OCI-LY1 (cell line): Measurements from ENCODE around the gene TRAPPC3.

Experiments used
- H2AFZ ChIP-seq: fragments of 200-600 bp; sonication (generic), shearing (Covaris generic); 2 replicates; pipeline ENCODE4 v1.6.0; 2014; ENCODE audit warnings: antibody characterized with exemption, mild to moderate bottlenecking, low read length
- H3F3A ChIP-seq: fragments of 200-600 bp; sonication (generic), shearing (Covaris generic); 2 replicates; pipeline ENCODE4 v1.6.0; 2014; ENCODE audit warnings: mild to moderate bottlenecking, antibody characterized with exemption, low read length, moderate library complexity; ENCODE audit not compliant: insufficient read depth
- H3K27ac ChIP-seq: fragments of 200-600 bp; sonication (generic); 2 replicates; pipeline ENCODE4 v1.5.1; 2014; ENCODE audit warnings: low read length, mixed run types, mild to moderate bottlenecking, low read depth; ENCODE audit not compliant: poor library complexity, severe bottlenecking
- H3K27me3 ChIP-seq: fragments of 200-600 bp; sonication (generic); 2 replicates; pipeline ENCODE4 v1.6.0; 2014; ENCODE audit warnings: antibody characterized with exemption, mild to moderate bottlenecking, low read length, moderate library complexity; ENCODE audit not compliant: insufficient read depth
- H3K36me3 ChIP-seq: fragments of 200-600 bp; sonication (generic); 2 replicates; pipeline ENCODE4 v1.6.1; 2014; ENCODE audit warnings: mild to moderate bottlenecking, antibody characterized with exemption, low read length, moderate library complexity, mixed read lengths; ENCODE audit not compliant: insufficient read depth
- H3K4me1 ChIP-seq: fragments of 200-600 bp; sonication (generic); 2 replicates; pipeline ENCODE4 v1.5.1; 2014; ENCODE audit warnings: mild to moderate bottlenecking, low read length, moderate library complexity; ENCODE audit not compliant: insufficient read depth, severe bottlenecking
- H3K4me2 ChIP-seq: fragments of 200-600 bp; sonication (generic), shearing (Covaris generic); 2 replicates; pipeline ENCODE4 v1.6.1; 2014; ENCODE audit warnings: low read length
- H3K4me3 ChIP-seq: fragments of 200-600 bp; sonication (generic); 2 replicates; pipeline ENCODE4 v1.5.1; 2014; ENCODE audit warnings: low read length, low read depth, mild to moderate bottlenecking, mixed read lengths; ENCODE audit not compliant: poor library complexity, severe bottlenecking
- H3K79me2 ChIP-seq: fragments of 200-600 bp; shearing (Covaris generic); 2 replicates; pipeline ENCODE4 v1.6.1; 2016; ENCODE audit warnings: mixed run types, low read length, mixed read lengths; ENCODE audit not compliant: insufficient read depth
- H3K9ac ChIP-seq: fragments of 200-600 bp; sonication (generic), shearing (Covaris generic); 2 replicates; pipeline ENCODE4 v1.6.1; 2014; ENCODE audit warnings: mild to moderate bottlenecking, low read length, mixed read lengths
- H3K9me2 ChIP-seq: fragments of 200-600 bp; sonication (generic), shearing (Covaris generic); 2 replicates; pipeline ENCODE4 v1.6.1; 2014; ENCODE audit warnings: low read depth, mild to moderate bottlenecking, low read length, mixed read lengths
- H3K9me3 ChIP-seq: fragments of 200-600 bp; shearing (Covaris generic); 2 replicates; pipeline ENCODE4 v1.6.1; 2014; ENCODE audit warnings: low read length, mixed read lengths
- H4K20me1 ChIP-seq: fragments of 200-600 bp; sonication (generic), shearing (Covaris generic); 2 replicates; pipeline ENCODE4 v1.6.0; 2016; ENCODE audit warnings: mild to moderate bottlenecking, low read length; ENCODE audit not compliant: insufficient read depth
- EZH2 ChIP-seq: fragments of 200-600 bp; sonication (generic), shearing (Covaris generic); IDR thresholded peaks from 2 replicates; pipeline ENCODE4 v1.8.0; 2017; ENCODE audit warnings: borderline replicate concordance, mixed run types, mild to moderate bottlenecking, antibody characterized with exemption, low read length, moderate library complexity, mixed read lengths
- TF ChIP-seq, protein P1 (sequence below): fragments of 200-600 bp; sonication (generic), shearing (Covaris generic); IDR thresholded peaks from 2 replicates; pipeline ENCODE4 v1.5.1; 2017; ENCODE audit warnings: mild to moderate bottlenecking, antibody characterized with exemption, low read length, moderate library complexity, mixed read lengths

TRAPPC3 gene

DNA sequence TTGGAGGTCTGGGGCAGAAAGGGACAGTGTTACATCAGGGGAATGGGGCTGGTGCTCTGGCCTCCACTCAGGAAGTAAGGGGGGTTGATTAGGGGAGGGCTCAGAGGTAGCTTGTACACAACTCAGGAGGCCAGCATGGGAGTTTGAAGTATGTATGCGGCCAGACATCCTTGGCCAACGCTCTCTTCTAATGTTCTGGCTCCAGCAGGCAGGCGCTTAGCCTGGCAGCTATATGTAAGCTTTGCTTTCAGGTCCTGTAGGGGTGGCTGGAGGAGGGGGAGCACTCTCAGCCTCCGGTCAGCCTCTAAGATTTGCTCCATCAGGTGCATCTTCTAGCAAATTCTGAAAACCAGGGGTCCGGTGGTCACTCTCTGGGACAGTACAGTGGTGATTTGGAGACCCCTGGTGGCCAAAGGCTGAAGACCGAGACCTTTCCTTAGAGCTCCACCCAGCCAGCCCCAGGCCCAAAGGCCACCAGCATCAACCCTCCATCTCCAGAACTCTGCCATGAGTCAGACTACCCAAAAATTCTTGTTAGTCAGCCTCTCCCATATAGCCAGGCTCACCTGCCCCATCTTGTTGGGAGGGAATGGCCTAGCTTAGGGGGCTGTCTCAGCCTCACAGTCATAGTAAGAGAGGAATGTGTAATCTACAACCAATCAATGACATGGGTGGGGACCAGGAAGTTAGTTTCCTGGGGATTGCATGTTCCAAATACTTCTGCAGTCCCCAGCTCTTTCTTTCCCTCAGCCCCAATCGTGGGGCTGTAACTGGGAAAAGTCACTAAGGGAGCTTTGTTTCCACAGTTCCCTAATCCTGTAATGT is 14.6 kb downstream of the TRAPPC3 start:
- Histone ChIP-seq H3K4me2 (no peak overlapping the region), H3F3A (no peaks in the 10 kb centered on the region), H3K4me3 (no peak overlapping the region), H3K9me2 (no peaks in the 10 kb centered on the region), H3K4me1 (no peaks in the 10 kb centered on the region), H3K27ac (no peak overlapping the region), H2AFZ (no peak overlapping the region), H3K36me3 (peaks cover 32% of the 10 kb centered on the region), H3K79me2 (no peaks in the 10 kb centered on the region), H3K9me3 (no peaks in the 10 kb centered on the region), H3K27me3 (no peaks in the 10 kb centered on the region), H4K20me1 (no peaks in the 10 kb centered on the region), H3K9ac (no peak overlapping the region)
- TF ChIP-seq, protein P1, sequence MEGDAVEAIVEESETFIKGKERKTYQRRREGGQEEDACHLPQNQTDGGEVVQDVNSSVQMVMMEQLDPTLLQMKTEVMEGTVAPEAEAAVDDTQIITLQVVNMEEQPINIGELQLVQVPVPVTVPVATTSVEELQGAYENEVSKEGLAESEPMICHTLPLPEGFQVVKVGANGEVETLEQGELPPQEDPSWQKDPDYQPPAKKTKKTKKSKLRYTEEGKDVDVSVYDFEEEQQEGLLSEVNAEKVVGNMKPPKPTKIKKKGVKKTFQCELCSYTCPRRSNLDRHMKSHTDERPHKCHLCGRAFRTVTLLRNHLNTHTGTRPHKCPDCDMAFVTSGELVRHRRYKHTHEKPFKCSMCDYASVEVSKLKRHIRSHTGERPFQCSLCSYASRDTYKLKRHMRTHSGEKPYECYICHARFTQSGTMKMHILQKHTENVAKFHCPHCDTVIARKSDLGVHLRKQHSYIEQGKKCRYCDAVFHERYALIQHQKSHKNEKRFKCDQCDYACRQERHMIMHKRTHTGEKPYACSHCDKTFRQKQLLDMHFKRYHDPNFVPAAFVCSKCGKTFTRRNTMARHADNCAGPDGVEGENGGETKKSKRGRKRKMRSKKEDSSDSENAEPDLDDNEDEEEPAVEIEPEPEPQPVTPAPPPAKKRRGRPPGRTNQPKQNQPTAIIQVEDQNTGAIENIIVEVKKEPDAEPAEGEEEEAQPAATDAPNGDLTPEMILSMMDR, result peak; percentile 78
- no peak for TF ChIP-seq EZH2

DNA sequence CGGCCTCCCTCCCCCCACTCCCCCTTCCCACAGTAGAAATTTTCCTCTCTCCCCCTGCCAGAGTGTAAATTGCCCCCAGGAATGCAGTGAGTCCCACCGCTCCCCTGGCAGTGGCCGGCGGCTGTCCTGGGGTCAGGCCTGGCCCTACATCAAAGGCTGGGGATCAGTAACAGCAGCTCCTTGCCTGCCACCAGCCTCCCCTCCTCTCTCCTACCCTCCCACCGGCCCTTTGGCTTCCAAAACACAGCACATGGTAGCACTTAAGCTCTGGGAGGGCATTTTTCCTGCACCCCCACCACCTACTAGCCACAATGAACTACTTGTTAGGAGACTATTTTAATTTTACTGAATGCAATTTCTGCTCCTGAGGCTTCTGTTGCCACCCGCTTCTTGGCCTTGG is 15.3 kb downstream of the TRAPPC3 start:
- H3K79me2 ChIP-seq, result no peaks in the 10 kb centered on the region
- no peak overlapping the region for H3K27ac ChIP-seq
- H3K4me3 ChIP-seq, result no peak overlapping the region
- H3K4me1 ChIP-seq, result no peaks in the 10 kb centered on the region
- no peaks in the 10 kb centered on the region for H3K27me3 ChIP-seq
- no peak for TF ChIP-seq EZH2
- TF ChIP-seq, protein P1, result no peak
- H3K9me2 ChIP-seq, result no peaks in the 10 kb centered on the region
- H2AFZ ChIP-seq, result no peak overlapping the region
- no peaks in the 10 kb centered on the region for H4K20me1 ChIP-seq
- H3K9ac ChIP-seq, result no peak overlapping the region
- no peaks in the 10 kb centered on the region for H3F3A ChIP-seq
- H3K9me3 ChIP-seq, result no peaks in the 10 kb centered on the region
- no peak overlapping the region for H3K4me2 ChIP-seq
- H3K36me3 ChIP-seq, result peaks cover 27% of the 10 kb centered on the region

DNA sequence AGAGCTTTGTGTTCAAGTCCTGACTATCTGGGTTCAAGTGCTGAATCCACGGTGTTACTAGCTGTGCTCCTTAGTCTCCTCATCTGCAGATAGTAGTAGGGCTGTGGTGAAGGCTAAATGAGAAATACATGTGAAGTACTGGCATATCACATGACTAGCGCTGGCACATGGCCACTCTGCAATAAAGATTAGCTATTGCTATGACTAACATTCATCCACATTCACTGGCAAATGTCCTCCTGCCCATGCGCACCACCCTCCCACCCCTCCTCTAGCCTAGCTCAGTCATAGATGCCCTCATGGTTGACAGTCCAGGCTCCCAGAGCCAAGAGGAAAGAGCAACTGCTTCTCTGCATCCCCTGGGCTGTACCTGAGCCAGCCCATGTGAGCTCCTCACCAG is 15.8 kb downstream of the TRAPPC3 start:
- Histone ChIP-seq H3K9me3 (no peaks in the 10 kb centered on the region), H3K4me1 (no peaks in the 10 kb centered on the region), H3F3A (no peaks in the 10 kb centered on the region), H3K36me3 (peaks cover 26% of the 10 kb centered on the region), H3K9ac (no peak overlapping the region), H3K9me2 (no peaks in the 10 kb centered on the region), H3K79me2 (no peaks in the 10 kb centered on the region), H3K4me3 (no peak overlapping the region), H3K4me2 (no peak overlapping the region), H2AFZ (no peak overlapping the region), H3K27ac (no peak overlapping the region), H3K27me3 (no peaks in the 10 kb centered on the region), H4K20me1 (no peaks in the 10 kb centered on the region)
- TF ChIP-seq EZH2, result no peak
- TF ChIP-seq, protein P1, result no peak
